ENCODE data around the gene NUCB2. TPM values are rescaled to one million over a fixed set of nuclear protein-coding genes. Genes with fewer than 3 reads are reported as not detected.

The NUCB2 gene
- polyA plus RNA-seq, 1 of the 3 experiments (the other 2 are of a cell fraction) = 25.0 TPM

- H3K27ac ChIP-seq (ENCODE audit: low read depth in 2 of 2, low read length in 1 of 2) = no peak overlapping the region
- no peak overlapping the region for H3K4me3 ChIP-seq (ENCODE audit: low read depth in 2 of 2, low read length in 1 of 2)
- POLR2A ChIA-PET = no interaction called here
- H3K9me3 ChIP-seq = no peaks in the 10 kb centered on the region
- H2AFZ ChIP-seq (ENCODE audit: low read depth) = no peak overlapping the region
- no peak overlapping the region for H3K9ac ChIP-seq
- no peak for DNase-seq
- H4K20me1 ChIP-seq (ENCODE audit: insufficient read depth) = no peaks in the 10 kb centered on the region
- H3K36me3 ChIP-seq (replicated peaks in 1 of 2; ENCODE audit: control insufficient read depth in 1 of 2, insufficient read depth in 2 of 2, low read length in 1 of 2) = no peaks in the 10 kb centered on the region
- H3K4me2 ChIP-seq = no peak overlapping the region
- TF ChIP-seq NFIC (IDR thresholded peaks at IDR 0.05; ENCODE audit: borderline replicate concordance) = no peak
- TF ChIP-seq, protein P1, sequence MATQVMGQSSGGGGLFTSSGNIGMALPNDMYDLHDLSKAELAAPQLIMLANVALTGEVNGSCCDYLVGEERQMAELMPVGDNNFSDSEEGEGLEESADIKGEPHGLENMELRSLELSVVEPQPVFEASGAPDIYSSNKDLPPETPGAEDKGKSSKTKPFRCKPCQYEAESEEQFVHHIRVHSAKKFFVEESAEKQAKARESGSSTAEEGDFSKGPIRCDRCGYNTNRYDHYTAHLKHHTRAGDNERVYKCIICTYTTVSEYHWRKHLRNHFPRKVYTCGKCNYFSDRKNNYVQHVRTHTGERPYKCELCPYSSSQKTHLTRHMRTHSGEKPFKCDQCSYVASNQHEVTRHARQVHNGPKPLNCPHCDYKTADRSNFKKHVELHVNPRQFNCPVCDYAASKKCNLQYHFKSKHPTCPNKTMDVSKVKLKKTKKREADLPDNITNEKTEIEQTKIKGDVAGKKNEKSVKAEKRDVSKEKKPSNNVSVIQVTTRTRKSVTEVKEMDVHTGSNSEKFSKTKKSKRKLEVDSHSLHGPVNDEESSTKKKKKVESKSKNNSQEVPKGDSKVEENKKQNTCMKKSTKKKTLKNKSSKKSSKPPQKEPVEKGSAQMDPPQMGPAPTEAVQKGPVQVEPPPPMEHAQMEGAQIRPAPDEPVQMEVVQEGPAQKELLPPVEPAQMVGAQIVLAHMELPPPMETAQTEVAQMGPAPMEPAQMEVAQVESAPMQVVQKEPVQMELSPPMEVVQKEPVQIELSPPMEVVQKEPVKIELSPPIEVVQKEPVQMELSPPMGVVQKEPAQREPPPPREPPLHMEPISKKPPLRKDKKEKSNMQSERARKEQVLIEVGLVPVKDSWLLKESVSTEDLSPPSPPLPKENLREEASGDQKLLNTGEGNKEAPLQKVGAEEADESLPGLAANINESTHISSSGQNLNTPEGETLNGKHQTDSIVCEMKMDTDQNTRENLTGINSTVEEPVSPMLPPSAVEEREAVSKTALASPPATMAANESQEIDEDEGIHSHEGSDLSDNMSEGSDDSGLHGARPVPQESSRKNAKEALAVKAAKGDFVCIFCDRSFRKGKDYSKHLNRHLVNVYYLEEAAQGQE (IDR thresholded peaks at IDR 0.05; ENCODE audit: low read depth, low read length) = no peak
- no peak for TF ChIP-seq RFX5 (IDR thresholded peaks at IDR 0.05; ENCODE audit: low read length)
- no peak for TF ChIP-seq RXRA (IDR thresholded peaks at IDR 0.05; ENCODE audit: borderline replicate concordance, low read depth)
- no peak for TF ChIP-seq CTCF (IDR thresholded peaks at IDR 0.05)
- no peaks in the 10 kb centered on the region for H3K79me2 ChIP-seq (ENCODE audit: insufficient read depth)
- no peaks in the 10 kb centered on the region for H3K27me3 ChIP-seq (ENCODE audit: insufficient read depth)
- peaks cover 8% of the 10 kb centered on the region for H3F3A ChIP-seq (replicated peaks; ENCODE audit: insufficient read depth)
- H3K9me2 ChIP-seq = no peaks in the 10 kb centered on the region
- no peaks in the 10 kb centered on the region for H3K4me1 ChIP-seq (ENCODE audit: control insufficient read depth in 1 of 2, insufficient read depth in 2 of 2, low read depth in 1 of 2, low read length in 1 of 2)
- CTCF ChIA-PET = no interaction called here
Measured at GRCh38 chr11:17258670-17259069, 17.9 kb upstream of the NUCB2 start.

GRCh38 chr11:17259519-17259918 is 17.0 kb upstream of the NUCB2 start:
- H3K4me3 ChIP-seq (ENCODE audit: low read depth in 2 of 2, low read length in 1 of 2) = no peak overlapping the region
- H3F3A ChIP-seq (replicated peaks; ENCODE audit: insufficient read depth) = peaks cover 8% of the 10 kb centered on the region
- no peaks in the 10 kb centered on the region for H3K79me2 ChIP-seq (ENCODE audit: insufficient read depth)
- H3K9me2 ChIP-seq = no peaks in the 10 kb centered on the region
- H4K20me1 ChIP-seq (ENCODE audit: insufficient read depth) = no peaks in the 10 kb centered on the region
- no peaks in the 10 kb centered on the region for H3K27me3 ChIP-seq (ENCODE audit: insufficient read depth)
- ChIA-PET CTCF (no interaction called here), POLR2A (no interaction called here)
- H3K4me1 ChIP-seq (ENCODE audit: control insufficient read depth in 1 of 2, insufficient read depth in 2 of 2, low read depth in 1 of 2, low read length in 1 of 2) = no peaks in the 10 kb centered on the region
- H3K9me3 ChIP-seq = no peaks in the 10 kb centered on the region
- 100% methylated on average over 1 of the region's 1 CpG for whole genome bisulfite sequencing (ENCODE audit: low lambda C conversion rate)
- H3K27ac ChIP-seq (ENCODE audit: low read depth in 2 of 2, low read length in 1 of 2) = no peak overlapping the region
- DNase-seq = no peak
- H3K9ac ChIP-seq = no peak overlapping the region
- TF ChIP-seq YY1 (IDR thresholded peaks at IDR 0.05; ENCODE audit: low read depth) = no peak
- TF ChIP-seq MEF2A (IDR thresholded peaks at IDR 0.05; ENCODE audit: borderline replicate concordance, low read depth) = no peak
- TF ChIP-seq RAD21 (IDR thresholded peaks at IDR 0.05; ENCODE audit: low read length) = no peak
- TF ChIP-seq, protein P2, sequence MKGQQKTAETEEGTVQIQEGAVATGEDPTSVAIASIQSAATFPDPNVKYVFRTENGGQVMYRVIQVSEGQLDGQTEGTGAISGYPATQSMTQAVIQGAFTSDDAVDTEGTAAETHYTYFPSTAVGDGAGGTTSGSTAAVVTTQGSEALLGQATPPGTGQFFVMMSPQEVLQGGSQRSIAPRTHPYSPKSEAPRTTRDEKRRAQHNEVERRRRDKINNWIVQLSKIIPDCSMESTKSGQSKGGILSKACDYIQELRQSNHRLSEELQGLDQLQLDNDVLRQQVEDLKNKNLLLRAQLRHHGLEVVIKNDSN (IDR thresholded peaks at IDR 0.05; ENCODE audit: borderline replicate concordance, low read depth) = no peak
- no peak for TF ChIP-seq SIN3A (IDR thresholded peaks at IDR 0.05; ENCODE audit: borderline replicate concordance, low read depth, low read length)
- TF ChIP-seq SMC3 (IDR thresholded peaks at IDR 0.05; ENCODE audit: low read depth, low read length) = no peak
- no peak for TF ChIP-seq GATA2 (CRISPR knock-in tag; IDR thresholded peaks at IDR 0.05)
- no peak for TF ChIP-seq MAX (IDR thresholded peaks at IDR 0.05; ENCODE audit: low read depth)
- no peak for TF ChIP-seq IRF3 (IDR thresholded peaks at IDR 0.05; ENCODE audit: low read depth, low read length)
- no peaks in the 10 kb centered on the region for H3K36me3 ChIP-seq (replicated peaks in 1 of 2; ENCODE audit: control insufficient read depth in 1 of 2, insufficient read depth in 2 of 2, low read length in 1 of 2)
- no peak overlapping the region for H2AFZ ChIP-seq (ENCODE audit: low read depth)
- H3K4me2 ChIP-seq = no peak overlapping the region

All from SK-N-SH (cell line).